Loucy (cell line): ENCODE data around the gene ZBTB2.

Source experiments
- CTCF ChIP-seq: fragments of 200-600 bp; sonication (generic); conservative IDR thresholded peaks from 2 replicates; pipeline ENCODE4 v1.5.1; 2014; ENCODE audit warnings: mild to moderate bottlenecking, antibody characterized with exemption, low read length
- EZH2phosphoT487 ChIP-seq: fragments of 200-600 bp; IDR thresholded peaks from 2 replicates; pipeline ENCODE4 v1.6.1; 2018; ENCODE audit warnings: antibody characterized with exemption, mild to moderate bottlenecking, moderate library complexity, borderline replicate concordance

DNA sequence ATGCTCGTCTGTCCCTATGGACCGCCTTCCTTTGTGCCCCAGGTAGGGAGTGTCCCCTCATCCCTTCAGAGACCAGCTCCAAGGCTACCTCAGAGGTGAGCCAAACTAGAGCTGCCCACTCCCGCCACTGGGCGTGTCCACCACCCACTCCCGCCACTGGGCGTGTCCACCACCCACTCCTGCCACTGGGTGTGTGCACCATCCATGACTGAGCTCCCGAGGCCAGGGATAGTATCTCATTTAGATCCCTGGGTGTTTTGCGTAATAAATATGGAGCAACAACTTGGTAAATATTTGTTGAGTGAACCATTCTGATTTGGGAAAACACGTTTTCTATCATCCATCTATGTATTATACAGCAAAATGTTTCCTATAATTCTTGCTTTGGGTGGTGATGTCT lies 68.8 kb downstream of the ZBTB2 start:
- TF ChIP-seq CTCF (no peak), EZH2phosphoT487 (no peak)
